Type B pancreatic cell (in vitro differentiated cells): Measurements from ENCODE around the gene EPHA1. TPM values are rescaled to one million over a fixed set of nuclear protein-coding genes. Genes with fewer than 3 reads are reported as not detected.
A peak's percentile ranks its signal among the peaks of the same experiment; 100 is the strongest.
"Not testable (repeated sequence)": the region's sequence is repeated elsewhere in the genome, so short reads cannot be mapped to it uniquely, and the experiment has no call there.

Source experiments
- DNase-seq: peaks from one replicate; pipeline ENCODE4 v3.0.0; 2021; ENCODE audit warnings: mixed read lengths; ENCODE audit not compliant: unreplicated experiment; ENCODE audit errors: extremely low spot score
- H3K27ac Mint-ChIP-seq: 2 replicates; pipeline ENCODE4 v1.8.0; 2021; ENCODE audit warnings: mild to moderate bottlenecking, mixed read lengths
- H3K27me3 Mint-ChIP-seq: 2 replicates; pipeline ENCODE4 v1.8.0; 2021; ENCODE audit warnings: mixed read lengths
- H3K36me3 Mint-ChIP-seq: 2 replicates; pipeline ENCODE4 v1.8.0; 2021; ENCODE audit warnings: mixed read lengths
- H3K4me1 Mint-ChIP-seq: one replicate; pipeline ENCODE4 v1.8.0; 2021; ENCODE audit warnings: mixed read lengths; ENCODE audit not compliant: unreplicated experiment
- H3K4me3 Mint-ChIP-seq: 2 replicates; pipeline ENCODE4 v1.8.0; 2021; ENCODE audit warnings: mild to moderate bottlenecking, mixed read lengths
- H3K9me3 Mint-ChIP-seq: 2 replicates; pipeline ENCODE4 v1.8.0; 2021; ENCODE audit warnings: mixed read lengths
- total RNA-seq: library from RNA; stranded (reverse); gene quantifications from 2 replicates; pipeline ENCODE4 v1.2.1, GENCODE V29; 2021; ENCODE audit warnings: low replicate concordance
- TF ChIP-seq, protein P1 (sequence below): fragments of 200-600 bp; sonication (generic); conservative IDR thresholded peaks from 2 replicates; pipeline ENCODE4 v1.5.0; 2021; ENCODE audit warnings: antibody characterized with exemption, mild to moderate bottlenecking

EPHA1 gene
- total RNA-seq, 1 donor from 2014 or later = 18.0 TPM

DNA sequence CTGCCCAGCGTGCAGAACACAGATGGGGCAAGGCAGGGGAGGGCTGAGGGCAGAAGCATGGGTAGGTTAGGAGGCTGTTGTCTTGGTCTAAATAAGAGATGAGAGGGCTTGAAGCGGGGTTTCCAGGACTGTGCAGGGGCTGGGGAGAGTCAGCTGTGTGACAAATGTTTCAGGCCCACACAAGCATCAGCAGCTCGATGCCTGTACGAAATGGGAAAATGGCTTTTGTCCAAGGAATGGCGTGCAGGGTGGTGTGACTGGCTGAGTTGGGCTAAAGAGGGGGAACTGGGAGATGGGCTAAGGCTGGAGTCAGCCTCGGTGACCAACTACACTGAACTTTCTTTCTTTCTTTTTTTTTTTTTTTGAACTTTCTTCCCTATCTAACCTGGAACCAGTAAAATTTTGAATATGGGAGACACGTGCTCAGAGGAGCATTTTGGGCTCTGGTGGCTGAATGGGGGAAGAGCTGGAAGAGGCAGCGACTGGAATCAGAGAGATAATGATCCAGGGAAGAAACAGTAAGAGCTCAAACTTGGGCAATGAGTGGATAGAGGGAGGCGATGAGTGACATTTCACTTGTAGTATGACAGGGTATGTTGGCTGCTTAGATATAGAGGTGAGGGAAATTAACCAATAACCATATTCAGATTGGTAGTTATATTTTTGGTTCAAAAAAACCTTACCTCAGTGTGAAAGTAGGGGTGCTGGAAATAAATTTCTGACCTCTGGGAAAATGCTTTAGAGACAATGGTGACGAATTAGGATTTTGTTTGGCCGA is 10.2 kb upstream of the EPHA1 start:
- TF ChIP-seq, protein P1, sequence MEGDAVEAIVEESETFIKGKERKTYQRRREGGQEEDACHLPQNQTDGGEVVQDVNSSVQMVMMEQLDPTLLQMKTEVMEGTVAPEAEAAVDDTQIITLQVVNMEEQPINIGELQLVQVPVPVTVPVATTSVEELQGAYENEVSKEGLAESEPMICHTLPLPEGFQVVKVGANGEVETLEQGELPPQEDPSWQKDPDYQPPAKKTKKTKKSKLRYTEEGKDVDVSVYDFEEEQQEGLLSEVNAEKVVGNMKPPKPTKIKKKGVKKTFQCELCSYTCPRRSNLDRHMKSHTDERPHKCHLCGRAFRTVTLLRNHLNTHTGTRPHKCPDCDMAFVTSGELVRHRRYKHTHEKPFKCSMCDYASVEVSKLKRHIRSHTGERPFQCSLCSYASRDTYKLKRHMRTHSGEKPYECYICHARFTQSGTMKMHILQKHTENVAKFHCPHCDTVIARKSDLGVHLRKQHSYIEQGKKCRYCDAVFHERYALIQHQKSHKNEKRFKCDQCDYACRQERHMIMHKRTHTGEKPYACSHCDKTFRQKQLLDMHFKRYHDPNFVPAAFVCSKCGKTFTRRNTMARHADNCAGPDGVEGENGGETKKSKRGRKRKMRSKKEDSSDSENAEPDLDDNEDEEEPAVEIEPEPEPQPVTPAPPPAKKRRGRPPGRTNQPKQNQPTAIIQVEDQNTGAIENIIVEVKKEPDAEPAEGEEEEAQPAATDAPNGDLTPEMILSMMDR = no peak
- Mint-ChIP-seq H3K9me3 (no peaks in the 10 kb centered on the region), H3K36me3 (no peaks in the 10 kb centered on the region), H3K27me3 (peaks cover 3% of the 10 kb centered on the region), H3K4me3 (no peak overlapping the region), H3K4me1 (peaks cover 10% of the 10 kb centered on the region), H3K27ac (no peak overlapping the region)
- DNase-seq = no peak

- no peak overlapping the region for H3K27ac Mint-ChIP-seq
- TF ChIP-seq, protein P1 = no peak
- H3K4me3 Mint-ChIP-seq = no peak overlapping the region
Observed at GRCh38 chr7:143417734-143418383, 9.2 kb upstream of the EPHA1 start.

GRCh38 chr7:143416565-143417149 is 8.0 kb upstream of the EPHA1 start:
- Mint-ChIP-seq H3K27ac (no peak overlapping the region), H3K4me3 (no peak overlapping the region), H3K4me1 (peaks cover 10% of the 10 kb centered on the region), H3K27me3 (peaks cover 3% of the 10 kb centered on the region), H3K36me3 (no peaks in the 10 kb centered on the region), H3K9me3 (no peaks in the 10 kb centered on the region)
- DNase-seq = no peak
- TF ChIP-seq, protein P1 = peak; percentile 86

More at GRCh38 chr7:143417734-143418383, 9.2 kb upstream of the EPHA1 start:
- peaks cover 3% of the 10 kb centered on the region for H3K27me3 Mint-ChIP-seq
- H3K9me3 Mint-ChIP-seq = no peaks in the 10 kb centered on the region
- DNase-seq = no peak
- H3K36me3 Mint-ChIP-seq = no peaks in the 10 kb centered on the region
- H3K4me1 Mint-ChIP-seq = peaks cover 10% of the 10 kb centered on the region

- peak overlapping the region; percentile 25 for H3K4me3 Mint-ChIP-seq
- H3K27ac Mint-ChIP-seq = peak overlapping the region; percentile 15
- DNase-seq = no peak
- peaks cover 3% of the 10 kb centered on the region for H3K27me3 Mint-ChIP-seq
- TF ChIP-seq, protein P1 = no peak
- no peaks in the 10 kb centered on the region for H3K36me3 Mint-ChIP-seq
- H3K4me1 Mint-ChIP-seq = peaks cover 10% of the 10 kb centered on the region
- H3K9me3 Mint-ChIP-seq = no peaks in the 10 kb centered on the region
Observed at GRCh38 chr7:143415742-143416397, 7.2 kb upstream of the EPHA1 start.

DNA sequence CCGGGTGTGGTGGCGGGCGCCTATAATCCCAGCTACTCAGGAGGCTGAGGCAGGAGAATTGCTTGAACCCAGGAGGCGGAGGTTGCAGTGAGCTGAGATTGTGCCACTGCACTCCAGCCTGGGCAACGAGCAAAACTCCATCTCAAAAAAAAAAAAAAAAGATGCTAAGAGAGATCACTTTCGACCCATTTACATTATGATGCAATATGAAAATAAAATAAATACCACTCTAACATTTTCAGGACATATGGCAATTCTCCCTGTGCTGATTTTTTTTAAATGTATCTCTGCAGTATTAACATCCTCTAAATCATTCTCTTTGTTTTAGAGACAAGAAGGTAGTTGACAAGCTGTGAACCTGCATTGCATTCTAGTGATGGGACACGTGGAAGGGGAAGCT is 6.6 kb upstream of the EPHA1 start:
- H3K9me3 Mint-ChIP-seq, H3K27ac Mint-ChIP-seq, DNase-seq, H3K36me3 Mint-ChIP-seq, H3K4me3 Mint-ChIP-seq, H3K27me3 Mint-ChIP-seq: not testable (repeated sequence)
- H3K4me1 Mint-ChIP-seq = peaks cover 15% of the 10 kb centered on the region
